NCI-H187 treated with DMSO at 0.1 percent for 48 hours (cell line): ENCODE measurements around the gene UBAP2L.
"Not testable (repeated sequence)": the region's sequence is repeated elsewhere in the genome, so short reads cannot be mapped to it uniquely, and the experiment has no call there.

ENCODE experiments used
- DNase-seq: peaks from one replicate; lab custom pipeline; 2025; lab: John Stamatoyannopoulos, UW

Gene UBAP2L

GRCh38 chr1:154198756-154199562, 21.8 kb upstream of the UBAP2L start:
- DNase-seq: no peak

DNA sequence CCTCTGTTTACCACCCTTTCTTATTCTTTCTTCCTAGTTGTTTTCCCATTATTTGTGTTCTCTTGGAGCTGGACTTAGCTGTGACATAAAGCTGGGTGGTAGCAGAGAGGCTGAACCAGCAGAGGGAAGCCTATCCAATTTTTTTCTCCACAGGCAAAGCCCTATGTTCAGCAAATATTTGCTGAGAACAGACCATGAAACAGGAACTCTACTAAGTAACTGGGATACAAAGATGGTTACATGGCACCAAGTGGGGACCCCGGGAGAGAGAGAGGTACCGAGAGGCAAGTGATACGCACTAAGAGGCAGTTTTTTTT, 21.2 kb upstream of the UBAP2L start:
- DNase-seq: no peak

- DNase-seq: not testable (repeated sequence)
Measured at GRCh38 chr1:154205778-154206177, 15.0 kb upstream of the UBAP2L start.

GRCh38 chr1:154206196-154206595, 14.6 kb upstream of the UBAP2L start, which contains the start of gene CFAP141:
CFAP141 (minus strand) TSS chr1:154206333; CDS start chr1:154206307, 26 bp downstream.
- DNase-seq: no peak

DNA sequence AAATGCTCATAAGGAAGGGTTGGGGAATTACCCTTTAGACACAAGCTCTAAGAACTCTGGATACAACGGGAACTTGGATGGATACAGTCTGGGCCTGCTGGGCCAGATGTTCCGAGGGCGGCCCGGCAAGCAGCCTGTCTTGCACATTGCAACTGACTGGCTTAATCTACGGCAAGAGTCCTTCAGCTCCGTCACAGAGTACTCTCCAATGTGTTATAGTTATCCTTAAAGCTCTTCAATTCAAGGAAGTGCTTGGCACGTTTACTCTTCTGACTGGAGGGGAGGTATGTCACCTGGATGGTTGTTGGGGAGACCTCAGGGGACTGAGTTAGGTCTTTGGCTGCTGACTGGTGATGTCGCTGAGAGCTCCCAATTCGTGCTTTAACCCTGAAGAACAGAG, 13.5 kb upstream of the UBAP2L start:
- DNase-seq: no peak

- DNase-seq: no peak
Measured at GRCh38 chr1:154208677-154209388, 11.9 kb upstream of the UBAP2L start.

DNA sequence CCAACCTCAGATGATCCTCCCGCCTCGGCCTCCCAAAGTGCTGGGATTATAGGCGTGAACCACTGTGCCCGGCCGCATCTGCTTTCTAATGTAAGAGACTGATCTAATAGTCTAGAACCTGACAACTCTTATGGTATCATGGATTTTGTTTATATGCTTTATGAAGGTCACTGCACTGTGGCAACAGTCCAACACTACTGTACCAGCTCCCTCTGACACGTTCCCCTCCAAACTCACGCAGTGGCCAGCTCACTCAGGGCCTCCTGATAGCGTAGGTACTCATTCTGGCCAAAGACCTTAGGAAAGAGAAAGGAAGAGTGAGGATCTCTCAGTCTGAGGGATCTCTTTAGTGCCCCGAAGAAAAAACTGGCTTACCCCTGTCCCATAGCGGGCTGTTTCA, 8.7 kb upstream of the UBAP2L start:
- DNase-seq: no peak

DNA sequence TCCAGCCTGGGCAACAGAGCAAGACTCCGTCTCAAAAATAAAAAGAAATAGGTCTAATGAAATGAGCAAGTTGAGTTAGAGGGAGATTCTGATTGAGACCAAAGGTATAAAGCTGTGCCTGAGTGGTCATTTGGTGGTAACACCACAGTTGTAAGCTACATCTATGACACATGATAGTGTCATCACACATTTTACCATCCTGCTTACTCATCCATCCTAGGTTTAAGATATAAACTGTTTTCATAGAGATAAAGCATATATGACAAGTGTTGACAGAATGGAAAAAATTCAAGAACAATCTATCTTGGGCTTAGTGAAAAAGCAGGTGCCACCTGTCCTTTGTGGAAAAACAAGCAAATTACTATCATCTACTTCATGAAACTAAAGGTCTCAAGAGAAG, 7.5 kb upstream of the UBAP2L start:
- no peak for DNase-seq

- DNase-seq: no peak
Measured at GRCh38 chr1:154218545-154218944, 2.2 kb upstream of the UBAP2L start.

GRCh38 chr1:154219541-154219940, 1.2 kb upstream of the UBAP2L start:
- no peak for DNase-seq

DNA sequence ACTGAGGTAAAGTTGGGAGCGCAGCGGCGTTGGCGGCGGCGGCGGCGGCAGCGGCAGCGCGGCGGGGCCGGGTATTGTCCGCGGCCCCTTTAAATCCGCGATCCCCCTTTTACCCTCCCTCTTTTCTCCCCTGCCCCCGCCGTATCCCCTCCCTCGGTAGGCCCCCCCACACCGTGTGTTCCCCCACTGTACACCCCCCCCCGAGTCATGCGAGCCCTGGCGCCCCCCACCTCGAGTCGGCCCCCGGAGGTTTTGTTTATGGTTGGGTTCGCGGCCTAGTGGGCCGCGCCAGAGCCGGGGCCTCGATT, 169 bp downstream of the UBAP2L start:
- no peak for DNase-seq

DNA sequence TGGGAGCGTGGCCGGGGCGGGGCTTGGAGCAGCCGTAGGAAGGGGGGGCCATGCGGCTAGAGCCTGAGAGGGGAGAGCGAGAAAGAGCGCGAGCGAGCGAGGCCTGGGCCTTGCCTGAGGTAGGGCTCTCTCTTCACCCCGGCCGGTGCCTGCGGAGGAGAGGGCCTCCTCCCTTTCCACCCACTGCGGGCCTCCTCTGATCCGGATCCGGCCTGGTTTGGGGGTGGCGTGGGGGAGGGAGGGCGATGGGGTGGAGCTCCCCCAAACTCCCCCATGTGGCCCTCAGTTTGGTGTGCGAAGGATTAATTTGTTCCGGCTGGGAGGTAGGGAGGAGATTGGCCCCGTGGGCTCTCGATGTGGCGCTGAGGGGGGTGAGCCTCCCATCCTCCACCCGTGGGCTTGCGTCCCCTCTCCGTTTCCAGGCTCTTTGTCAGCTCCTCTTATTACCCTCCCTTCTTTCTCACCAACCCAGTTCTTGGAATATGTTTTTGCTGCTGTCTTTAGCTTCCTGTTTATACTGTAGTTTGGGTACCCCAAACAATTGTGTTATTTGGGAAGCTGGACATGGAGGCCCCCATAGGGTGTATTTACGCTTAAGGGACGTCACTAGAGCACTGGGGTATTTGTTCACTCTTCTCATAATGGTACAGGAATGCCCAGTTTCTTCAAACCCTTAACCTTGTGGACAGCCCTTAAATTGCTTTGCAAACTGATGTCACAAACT, 685 bp downstream of the UBAP2L start:
- DNase-seq: no peak

GRCh38 chr1:154222518-154222917, 1.8 kb downstream of the UBAP2L start:
- no peak for DNase-seq

GRCh38 chr1:154222918-154223317, 2.2 kb downstream of the UBAP2L start:
- no peak for DNase-seq

DNA sequence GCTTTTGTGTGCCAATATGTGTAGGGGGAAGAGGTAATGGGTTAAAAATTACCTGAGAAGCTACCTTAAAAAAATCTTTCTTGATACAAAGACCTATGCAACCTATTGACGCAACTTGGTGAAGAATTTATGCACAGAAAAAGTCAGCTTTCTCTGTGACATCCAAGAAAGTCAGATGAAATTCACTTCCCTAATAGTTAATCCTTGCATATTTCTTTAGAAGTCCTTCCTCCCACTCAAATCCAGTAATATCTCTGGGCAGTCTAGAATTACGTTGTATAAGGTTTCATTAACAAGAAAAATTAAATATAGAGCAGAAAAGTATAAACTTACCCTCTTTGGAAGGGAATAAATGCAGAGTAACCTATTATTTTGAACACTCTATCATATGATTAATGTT, 2.9 kb downstream of the UBAP2L start:
- DNase-seq: no peak

DNA sequence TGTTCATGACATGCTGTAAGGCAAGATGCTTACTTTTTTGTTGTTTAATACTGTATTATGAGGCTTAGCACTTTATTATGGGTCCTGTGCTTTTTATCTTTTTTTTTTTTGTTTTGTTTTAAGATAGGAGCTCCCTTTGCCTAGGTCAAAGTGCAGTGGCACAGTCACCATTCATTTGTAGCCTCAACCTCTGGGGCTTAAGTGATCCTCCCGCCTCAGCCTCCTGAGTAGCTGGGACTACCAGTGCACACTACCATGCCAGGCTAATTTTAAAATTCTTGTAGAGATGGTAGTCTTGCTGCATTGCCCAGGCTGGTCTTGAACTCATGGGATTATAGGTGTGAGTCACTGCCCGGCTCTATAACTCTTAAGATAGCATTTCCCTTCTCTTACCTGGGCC, 4.6 kb downstream of the UBAP2L start:
- DNase-seq: no peak

DNA sequence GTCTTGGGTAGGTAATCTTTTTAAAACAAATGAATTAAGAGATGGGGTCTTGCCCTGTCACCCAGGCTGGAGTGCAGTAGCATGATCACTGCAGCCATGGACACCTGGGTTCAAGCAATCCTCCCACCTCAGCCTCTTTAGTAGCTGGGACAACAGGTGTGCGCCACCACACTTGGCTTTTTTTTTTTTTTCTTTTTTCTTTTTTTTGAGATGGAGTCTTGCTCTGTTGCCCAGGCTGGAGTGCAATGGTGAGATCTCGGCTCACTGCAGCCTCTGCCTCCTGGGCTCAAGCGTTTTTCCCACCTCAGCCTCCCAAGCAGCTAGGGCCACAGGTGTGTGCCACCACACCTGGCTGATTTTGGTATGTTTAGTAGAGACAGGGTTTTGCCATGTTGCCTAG, 10.4 kb downstream of the UBAP2L start:
- DNase-seq: not testable (repeated sequence)

GRCh38 chr1:154233127-154233526, 12.4 kb downstream of the UBAP2L start:
- DNase-seq: not testable (repeated sequence)

DNA sequence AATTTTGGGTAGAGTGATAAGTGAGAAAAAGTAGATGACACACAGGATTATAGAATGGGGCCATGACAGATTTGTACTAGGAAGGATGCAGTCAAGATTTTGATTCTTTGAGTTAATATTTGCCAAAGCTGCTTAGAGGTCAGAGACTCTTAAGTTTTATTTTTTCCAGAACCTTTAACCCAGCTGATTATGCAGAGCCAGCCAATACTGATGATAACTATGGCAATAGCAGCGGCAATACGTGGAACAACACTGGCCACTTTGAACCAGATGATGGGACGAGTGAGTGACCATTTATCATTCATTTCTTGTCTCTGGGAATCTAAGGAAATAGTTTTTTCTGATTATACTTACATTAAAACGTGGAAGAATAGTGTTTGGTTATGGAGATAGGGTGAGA, 16.1 kb downstream of the UBAP2L start:
- DNase-seq: no peak

- DNase-seq: no peak
Measured at GRCh38 chr1:154237435-154237834, 16.7 kb downstream of the UBAP2L start.

- no peak for DNase-seq
Measured at GRCh38 chr1:154237880-154238506, 17.2 kb downstream of the UBAP2L start.

DNA sequence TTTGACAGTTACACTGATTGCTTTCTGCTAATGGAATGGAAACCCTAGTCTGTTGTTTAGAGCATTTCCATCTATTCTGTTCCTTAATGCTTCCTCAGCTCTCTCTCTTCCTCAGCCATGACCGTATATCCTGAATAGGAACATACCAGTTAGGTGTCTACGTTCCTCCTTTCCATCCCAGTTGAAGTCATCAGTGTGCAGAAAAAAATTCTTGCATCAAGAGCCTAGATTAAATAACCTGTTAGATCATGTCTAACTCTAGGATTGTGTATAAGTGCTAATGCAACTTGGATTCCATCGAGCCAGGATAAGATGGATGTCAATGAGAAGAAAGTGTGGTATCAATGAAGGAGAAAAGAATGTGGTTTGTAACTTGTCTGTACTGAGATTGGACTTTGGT, 18.7 kb downstream of the UBAP2L start:
- no peak for DNase-seq
